Effector memory CD4-positive, alpha-beta T cell (primary cell): Measurements from ENCODE around the gene UFC1.

Source experiments
- DNase-seq, 3 donors: peaks; one replicate each; pipeline ENCODE4 v3.0.0-alpha.2; 2020
- H3K27ac ChIP-seq: 2 replicates; pipeline ENCODE4 v1.7.0; 2013; ENCODE audit warnings: mild to moderate bottlenecking, low read length, moderate library complexity; ENCODE audit not compliant: insufficient read depth, poor library complexity, severe bottlenecking
- H3K27me3 ChIP-seq: replicated peaks from 2 replicates; pipeline ENCODE4 v1.7.0; 2013; ENCODE audit warnings: mild to moderate bottlenecking, low read length; ENCODE audit not compliant: insufficient read depth, control insufficient read depth, poor library complexity, severe bottlenecking
- H3K36me3 ChIP-seq: 2 replicates; pipeline ENCODE4 v1.7.0; 2013; ENCODE audit warnings: mild to moderate bottlenecking, low read length, moderate library complexity; ENCODE audit not compliant: control insufficient read depth, insufficient read depth
- H3K4me1 ChIP-seq: 2 replicates; pipeline ENCODE4 v1.7.0; 2013; ENCODE audit warnings: low read length, mild to moderate bottlenecking; ENCODE audit not compliant: control insufficient read depth, insufficient read depth, poor library complexity, severe bottlenecking
- H3K4me3 ChIP-seq: 2 replicates; pipeline ENCODE4 v1.7.0; 2013; ENCODE audit warnings: low read length, low read depth, mild to moderate bottlenecking; ENCODE audit not compliant: insufficient read depth, poor library complexity, severe bottlenecking
- H3K9me3 ChIP-seq: 2 replicates; pipeline ENCODE4 v1.7.0; 2013; ENCODE audit warnings: mild to moderate bottlenecking, low read length, moderate library complexity; ENCODE audit not compliant: control insufficient read depth

The UFC1 gene

GRCh38 chr1:161189036-161189435 is 35.3 kb downstream of the UFC1 start:
- Histone ChIP-seq H3K9me3 (no peaks in the 10 kb centered on the region), H3K36me3 (no peaks in the 10 kb centered on the region), H3K4me3 (no peak overlapping the region), H3K27me3 (no peaks in the 10 kb centered on the region), H3K27ac (no peak overlapping the region), H3K4me1 (peaks cover 50% of the 10 kb centered on the region)
- no peak for DNase-seq

DNA sequence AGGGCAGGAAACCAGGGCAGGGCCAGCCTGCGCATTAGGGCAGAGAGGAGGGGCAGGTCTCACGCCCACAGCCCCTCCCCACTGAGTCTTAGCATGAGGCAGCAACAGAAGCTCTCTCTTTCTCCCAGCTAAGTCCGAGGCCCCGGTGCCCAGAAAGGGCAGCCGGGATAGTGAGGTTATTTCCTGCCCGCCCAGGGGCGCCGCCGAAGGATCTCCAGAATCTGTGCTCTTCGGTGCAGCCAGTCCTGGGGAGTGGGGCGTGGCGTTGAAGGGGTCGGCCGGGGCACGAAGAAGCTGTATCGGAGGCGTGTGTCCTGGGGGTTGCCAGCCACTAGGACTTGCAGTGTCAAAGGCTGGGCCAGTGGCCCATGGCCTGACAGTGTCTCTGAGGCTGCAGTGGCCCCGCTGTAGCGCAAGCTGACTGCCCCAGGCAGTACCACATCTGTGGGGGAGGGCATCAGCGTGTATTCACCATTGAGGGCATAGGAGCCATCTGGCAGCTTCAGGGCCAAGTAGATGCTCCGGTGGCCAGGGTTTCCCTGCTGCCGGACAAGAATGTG is 37.3 kb downstream of the UFC1 start:
- no peak overlapping the region for H3K27ac ChIP-seq
- H3K4me3 ChIP-seq, result no peak overlapping the region
- H3K27me3 ChIP-seq, result no peaks in the 10 kb centered on the region
- no peak for DNase-seq
- peaks cover 33% of the 10 kb centered on the region for H3K4me1 ChIP-seq
- no peaks in the 10 kb centered on the region for H3K9me3 ChIP-seq
- no peaks in the 10 kb centered on the region for H3K36me3 ChIP-seq

- no peak for DNase-seq
- Histone ChIP-seq H3K4me1 (peaks cover 24% of the 10 kb centered on the region), H3K27ac (no peak overlapping the region)
Observed at GRCh38 chr1:161191971-161192370, 38.2 kb downstream of the UFC1 start.

GRCh38 chr1:161192476-161193465 is 39.0 kb downstream of the UFC1 start:
- H3K9me3 ChIP-seq, result no peaks in the 10 kb centered on the region
- H3K4me3 ChIP-seq, result no peak overlapping the region
- peak; percentile 38 to 60 (median 42) for DNase-seq
- no peaks in the 10 kb centered on the region for H3K27me3 ChIP-seq
- no peaks in the 10 kb centered on the region for H3K36me3 ChIP-seq
- peaks cover 16% of the 10 kb centered on the region for H3K4me1 ChIP-seq
- H3K27ac ChIP-seq, result no peak overlapping the region

More at GRCh38 chr1:161191971-161192370, 38.2 kb downstream of the UFC1 start:
- no peaks in the 10 kb centered on the region for H3K9me3 ChIP-seq
- no peak overlapping the region for H3K4me3 ChIP-seq
- no peaks in the 10 kb centered on the region for H3K27me3 ChIP-seq
- no peaks in the 10 kb centered on the region for H3K36me3 ChIP-seq

DNA sequence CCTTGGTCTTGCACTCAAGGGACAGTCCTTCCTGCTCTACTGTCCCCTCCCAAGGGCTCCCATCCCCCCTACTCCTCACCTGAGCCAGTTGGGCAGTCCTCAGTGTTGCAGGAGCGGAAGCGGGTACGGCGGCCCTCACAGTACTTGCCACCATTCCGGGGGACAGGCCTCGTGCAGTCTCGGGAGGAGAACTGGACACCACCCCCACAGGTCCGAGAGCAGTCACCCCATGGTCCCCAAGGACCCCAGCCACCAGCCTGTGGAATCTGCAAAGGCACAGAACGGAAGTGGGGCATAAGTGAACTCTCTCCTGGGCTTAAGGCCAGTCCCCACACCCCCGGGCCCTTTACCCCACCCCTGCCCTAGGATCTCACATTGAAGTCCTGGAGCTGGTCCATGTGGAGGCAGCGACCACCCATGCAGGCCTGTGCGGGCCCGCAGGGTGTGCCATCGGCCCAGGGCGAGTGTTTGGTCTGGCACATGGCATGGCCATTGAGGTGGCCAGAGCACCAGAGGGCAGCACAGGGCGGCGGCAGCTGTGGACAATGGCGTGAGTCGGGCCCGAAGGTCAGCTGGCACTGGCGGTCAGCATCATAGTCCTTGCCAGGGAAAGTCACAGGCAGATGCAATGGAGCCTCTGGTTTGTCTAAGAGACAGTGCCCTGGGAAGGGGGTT is 39.9 kb downstream of the UFC1 start:
- no peak overlapping the region for H3K27ac ChIP-seq
- peaks cover 8% of the 10 kb centered on the region for H3K4me1 ChIP-seq
- no peak for DNase-seq
- H3K9me3 ChIP-seq, result no peaks in the 10 kb centered on the region
- no peak overlapping the region for H3K4me3 ChIP-seq
- H3K27me3 ChIP-seq, result no peaks in the 10 kb centered on the region
- no peaks in the 10 kb centered on the region for H3K36me3 ChIP-seq

GRCh38 chr1:161195171-161195570 is 41.4 kb downstream of the UFC1 start:
- Histone ChIP-seq H3K27ac (no peak overlapping the region), H3K4me1 (peaks cover 12% of the 10 kb centered on the region), H3K4me3 (no peak overlapping the region), H3K27me3 (no peaks in the 10 kb centered on the region), H3K36me3 (no peaks in the 10 kb centered on the region), H3K9me3 (no peaks in the 10 kb centered on the region)
- DNase-seq, result no peak

- Histone ChIP-seq H3K27me3 (no peaks in the 10 kb centered on the region), H3K4me1 (peaks cover 15% of the 10 kb centered on the region), H3K36me3 (no peaks in the 10 kb centered on the region), H3K9me3 (no peaks in the 10 kb centered on the region), H3K27ac (no peak overlapping the region), H3K4me3 (no peak overlapping the region)
- no peak for DNase-seq
Observed at GRCh38 chr1:161196111-161196510, 42.3 kb downstream of the UFC1 start.

DNA sequence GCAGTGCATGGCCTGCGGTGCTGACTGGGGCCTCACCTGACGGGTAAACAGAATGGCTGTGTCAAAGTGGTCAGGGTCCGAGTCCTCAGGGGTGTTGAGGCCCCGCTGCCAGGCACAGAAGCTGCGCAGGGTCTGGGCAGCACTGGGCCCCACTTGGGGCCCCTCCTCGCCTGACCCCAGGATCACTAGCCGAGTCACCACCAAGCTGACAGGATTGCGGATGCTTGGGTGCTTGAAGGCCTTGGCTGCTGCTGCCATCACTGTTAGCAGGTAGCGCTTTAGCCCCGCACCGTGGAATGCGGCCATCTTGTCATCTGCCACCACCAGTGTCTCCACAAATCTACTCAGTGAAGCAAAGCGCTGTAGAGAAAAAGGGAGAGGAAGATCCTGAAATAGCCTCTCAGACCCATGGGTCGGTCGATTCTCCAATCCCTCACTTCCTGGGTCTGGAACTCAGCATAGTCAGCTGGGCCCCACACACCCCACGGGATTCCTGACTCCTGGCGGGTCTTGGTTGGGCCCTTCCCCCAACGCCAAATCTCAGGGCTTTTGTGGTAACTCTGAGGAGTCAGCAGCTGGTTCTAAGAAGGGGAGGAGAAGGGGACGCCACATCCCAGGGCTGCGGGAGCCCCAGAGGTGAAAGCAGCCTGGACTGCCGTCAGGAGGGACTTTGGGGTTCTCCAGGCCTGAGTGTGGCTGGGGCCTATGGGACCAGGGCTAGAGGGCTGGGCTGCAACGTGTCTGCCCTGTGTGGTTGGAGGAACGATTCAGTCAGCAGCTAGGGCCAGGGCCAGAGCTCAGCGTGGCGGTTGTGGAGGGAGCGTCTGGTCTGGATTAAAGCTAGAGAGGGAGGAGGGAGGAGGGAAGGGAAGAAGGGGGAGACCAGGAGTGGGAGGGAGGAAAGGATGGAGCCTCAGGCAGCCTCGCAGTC is 43.0 kb downstream of the UFC1 start:
- Histone ChIP-seq H3K4me1 (peaks cover 22% of the 10 kb centered on the region), H3K4me3 (no peak overlapping the region), H3K27ac (no peak overlapping the region), H3K36me3 (no peaks in the 10 kb centered on the region), H3K9me3 (no peaks in the 10 kb centered on the region), H3K27me3 (no peaks in the 10 kb centered on the region)
- DNase-seq, result no peak

DNA sequence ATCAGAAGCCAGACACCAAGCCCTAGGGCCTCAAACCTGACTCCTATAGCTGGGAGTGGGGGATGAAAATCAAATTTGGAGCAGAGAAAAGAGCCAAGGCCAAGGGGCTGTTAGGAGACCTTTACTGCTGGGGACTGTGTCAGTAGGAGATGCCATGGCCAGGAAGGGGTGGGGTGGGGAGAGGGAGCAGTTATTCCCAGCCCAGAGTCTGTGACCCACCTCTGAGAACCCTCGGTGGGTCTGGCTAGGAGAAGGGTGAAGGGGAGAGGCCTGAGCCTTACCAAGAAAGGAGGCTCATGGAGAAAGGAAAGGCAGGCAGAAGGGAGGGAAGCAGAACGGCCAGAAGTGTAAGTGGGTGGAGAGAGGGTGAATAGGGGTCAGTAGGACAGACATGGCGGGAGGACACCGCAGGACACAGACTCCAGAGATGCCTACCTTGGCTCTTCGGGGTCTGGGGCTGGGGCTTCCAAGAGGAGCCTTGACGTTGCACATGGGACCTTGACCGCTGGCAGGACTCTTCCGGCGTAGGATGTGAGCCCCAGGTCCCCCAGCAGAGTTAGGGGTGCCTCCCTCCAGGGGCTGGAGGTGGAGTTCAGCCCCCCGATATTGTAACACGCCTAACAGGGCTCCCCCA is 43.9 kb downstream of the UFC1 start:
- DNase-seq, result no peak
- H3K4me3 ChIP-seq, result no peak overlapping the region
- no peaks in the 10 kb centered on the region for H3K36me3 ChIP-seq
- no peaks in the 10 kb centered on the region for H3K9me3 ChIP-seq
- H3K27me3 ChIP-seq, result no peaks in the 10 kb centered on the region
- peaks cover 23% of the 10 kb centered on the region for H3K4me1 ChIP-seq
- no peak overlapping the region for H3K27ac ChIP-seq
